ENCODE results near the gene CNTNAP5.

Gene CNTNAP5

DNA sequence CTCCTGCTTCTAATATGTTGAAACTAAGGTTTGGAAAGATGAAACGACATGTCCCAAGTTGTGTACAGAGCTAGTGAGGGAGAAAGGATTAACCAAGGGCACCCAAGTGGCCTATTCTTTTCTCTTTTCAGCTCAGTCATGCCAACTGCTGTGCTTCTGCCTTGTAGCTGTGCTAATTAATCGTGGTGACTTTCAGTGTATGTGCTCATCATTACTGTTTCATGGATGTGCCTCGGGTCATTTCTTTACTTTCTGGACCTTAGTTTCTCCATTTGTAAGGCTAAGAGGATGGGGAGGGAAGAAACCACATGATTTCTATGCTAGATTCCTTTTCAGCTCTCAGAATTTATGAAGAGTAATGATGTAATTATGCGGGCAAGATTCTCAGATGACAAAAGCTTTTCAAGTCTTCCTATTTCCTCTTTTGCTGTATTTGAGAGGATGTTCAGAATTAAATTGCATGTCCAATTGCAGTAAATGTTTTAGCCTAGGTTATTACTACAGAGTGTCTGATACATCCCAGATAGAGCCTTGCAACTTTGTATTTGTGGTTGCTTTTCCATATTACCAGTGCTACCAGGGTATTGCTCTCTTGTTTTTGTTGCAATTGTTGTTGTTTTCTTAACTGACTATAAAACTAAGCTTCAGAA, 621.2 kb downstream of the CNTNAP5 start:
- Histone ChIP-seq H3K79me2 (ENCODE audit: low read length) (no peaks in the 10 kb centered on the region), H3K4me1 (ENCODE audit: low read length) (no peaks in the 10 kb centered on the region), H3K27ac (ENCODE audit: low read length) (no peak overlapping the region), H3K9me3 (replicated peaks; ENCODE audit: insufficient read depth, low read length) (no peaks in the 10 kb centered on the region), H3F3A (ENCODE audit: insufficient read depth, low read length) (no peaks in the 10 kb centered on the region), H3K9ac (ENCODE audit: low read length) (no peak overlapping the region), H4K20me1 (ENCODE audit: insufficient read depth, low read length) (no peaks in the 10 kb centered on the region), H2AFZ (ENCODE audit: low read length) (no peak overlapping the region), H3K27me3 (replicated peaks; ENCODE audit: insufficient read depth, low read length) (no peaks in the 10 kb centered on the region), H3K4me3 (ENCODE audit: low read length) (no peak overlapping the region), H3K36me3 (replicated peaks; ENCODE audit: insufficient read depth, low read length) (no peaks in the 10 kb centered on the region), H3K9me2 (replicated peaks; ENCODE audit: insufficient read depth, low read length) (no peaks in the 10 kb centered on the region), H3K4me2 (ENCODE audit: low read depth, low read length) (no peak overlapping the region)
- DNase-seq = no peak
- no peak for TF ChIP-seq EZH2phosphoT487 (IDR thresholded peaks at IDR 0.05; ENCODE audit: low read length)
- TF ChIP-seq, protein P1, sequence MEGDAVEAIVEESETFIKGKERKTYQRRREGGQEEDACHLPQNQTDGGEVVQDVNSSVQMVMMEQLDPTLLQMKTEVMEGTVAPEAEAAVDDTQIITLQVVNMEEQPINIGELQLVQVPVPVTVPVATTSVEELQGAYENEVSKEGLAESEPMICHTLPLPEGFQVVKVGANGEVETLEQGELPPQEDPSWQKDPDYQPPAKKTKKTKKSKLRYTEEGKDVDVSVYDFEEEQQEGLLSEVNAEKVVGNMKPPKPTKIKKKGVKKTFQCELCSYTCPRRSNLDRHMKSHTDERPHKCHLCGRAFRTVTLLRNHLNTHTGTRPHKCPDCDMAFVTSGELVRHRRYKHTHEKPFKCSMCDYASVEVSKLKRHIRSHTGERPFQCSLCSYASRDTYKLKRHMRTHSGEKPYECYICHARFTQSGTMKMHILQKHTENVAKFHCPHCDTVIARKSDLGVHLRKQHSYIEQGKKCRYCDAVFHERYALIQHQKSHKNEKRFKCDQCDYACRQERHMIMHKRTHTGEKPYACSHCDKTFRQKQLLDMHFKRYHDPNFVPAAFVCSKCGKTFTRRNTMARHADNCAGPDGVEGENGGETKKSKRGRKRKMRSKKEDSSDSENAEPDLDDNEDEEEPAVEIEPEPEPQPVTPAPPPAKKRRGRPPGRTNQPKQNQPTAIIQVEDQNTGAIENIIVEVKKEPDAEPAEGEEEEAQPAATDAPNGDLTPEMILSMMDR (IDR thresholded peaks at IDR 0.05; ENCODE audit: low read length) = no peak
- no peak for TF ChIP-seq EZH2 (optimal IDR thresholded peaks at IDR 0.05; ENCODE audit: low read depth, low read length)

DNA sequence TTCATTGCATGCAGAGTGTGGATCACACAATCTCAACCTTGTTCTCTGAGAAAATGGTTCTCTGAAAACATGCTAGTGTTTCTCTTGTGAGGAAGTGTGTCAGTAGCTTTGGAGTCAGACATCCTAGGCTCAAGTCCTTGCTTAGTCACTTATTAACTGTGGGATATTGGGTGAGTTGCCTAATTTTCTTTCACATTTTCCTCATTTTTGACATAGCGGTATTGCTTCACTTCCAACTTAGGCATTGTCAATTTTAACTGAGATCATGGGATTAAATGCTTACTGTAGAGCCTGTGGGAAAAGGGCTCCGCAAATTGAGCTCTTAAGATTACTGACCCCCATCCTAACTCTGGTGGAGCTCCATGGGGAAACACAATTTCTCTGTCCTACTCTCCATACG, 622.2 kb downstream of the CNTNAP5 start:
- Histone ChIP-seq H3K27ac (ENCODE audit: low read length) (no peak overlapping the region), H3K9me3 (replicated peaks; ENCODE audit: insufficient read depth, low read length) (no peaks in the 10 kb centered on the region), H3K79me2 (ENCODE audit: low read length) (no peaks in the 10 kb centered on the region)

DNA sequence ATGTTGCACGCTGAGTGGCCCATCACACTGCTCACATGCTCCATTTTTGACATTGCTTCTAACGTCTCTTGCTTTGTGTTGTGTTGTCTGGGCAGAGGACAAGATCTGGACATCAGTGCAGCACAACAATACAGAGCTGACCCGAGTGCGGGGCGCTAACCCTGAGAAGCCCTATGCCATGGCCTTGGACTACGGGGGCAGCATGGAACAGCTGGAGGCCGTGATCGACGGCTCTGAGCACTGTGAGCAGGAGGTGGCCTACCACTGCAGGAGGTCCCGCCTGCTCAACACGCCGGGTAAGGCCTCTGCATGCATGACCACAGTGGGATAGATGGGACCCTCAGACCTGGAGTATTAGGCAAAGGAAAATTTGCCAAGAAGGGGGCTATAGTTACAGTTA, 622.6 kb downstream of the CNTNAP5 start:
- H3K9me3 ChIP-seq (replicated peaks; ENCODE audit: insufficient read depth, low read length) = no peaks in the 10 kb centered on the region
- H3K27ac ChIP-seq (ENCODE audit: low read length) = no peak overlapping the region
- no peaks in the 10 kb centered on the region for H3K27me3 ChIP-seq (replicated peaks; ENCODE audit: insufficient read depth, low read length)
- no peaks in the 10 kb centered on the region for H3K79me2 ChIP-seq (ENCODE audit: low read length)
- no peak overlapping the region for H3K4me2 ChIP-seq (ENCODE audit: low read depth, low read length)
- no peak overlapping the region for H3K4me3 ChIP-seq (ENCODE audit: low read length)
- H3K9ac ChIP-seq (ENCODE audit: low read length) = no peak overlapping the region
- DNase-seq = no peak
- no peaks in the 10 kb centered on the region for H3K36me3 ChIP-seq (replicated peaks; ENCODE audit: insufficient read depth, low read length)
- no peaks in the 10 kb centered on the region for H3K9me2 ChIP-seq (replicated peaks; ENCODE audit: insufficient read depth, low read length)
- H4K20me1 ChIP-seq (ENCODE audit: insufficient read depth, low read length) = no peaks in the 10 kb centered on the region
- no peaks in the 10 kb centered on the region for H3K4me1 ChIP-seq (ENCODE audit: low read length)
- H3F3A ChIP-seq (ENCODE audit: insufficient read depth, low read length) = no peaks in the 10 kb centered on the region
- H2AFZ ChIP-seq (ENCODE audit: low read length) = no peak overlapping the region
- TF ChIP-seq EZH2phosphoT487 (IDR thresholded peaks at IDR 0.05; ENCODE audit: low read length) (no peak), EZH2 (optimal IDR thresholded peaks at IDR 0.05; ENCODE audit: low read depth, low read length) (no peak)
- TF ChIP-seq, protein P1 (IDR thresholded peaks at IDR 0.05; ENCODE audit: low read length) = no peak

More for the DNA sequence above, 622.2 kb downstream of the CNTNAP5 start:
- Histone ChIP-seq H2AFZ (ENCODE audit: low read length) (no peak overlapping the region), H3K9me2 (replicated peaks; ENCODE audit: insufficient read depth, low read length) (no peaks in the 10 kb centered on the region), H4K20me1 (ENCODE audit: insufficient read depth, low read length) (no peaks in the 10 kb centered on the region), H3K4me2 (ENCODE audit: low read depth, low read length) (no peak overlapping the region), H3K4me3 (ENCODE audit: low read length) (no peak overlapping the region), H3F3A (ENCODE audit: insufficient read depth, low read length) (no peaks in the 10 kb centered on the region), H3K4me1 (ENCODE audit: low read length) (no peaks in the 10 kb centered on the region), H3K9ac (ENCODE audit: low read length) (no peak overlapping the region), H3K36me3 (replicated peaks; ENCODE audit: insufficient read depth, low read length) (no peaks in the 10 kb centered on the region), H3K27me3 (replicated peaks; ENCODE audit: insufficient read depth, low read length) (no peaks in the 10 kb centered on the region)
- DNase-seq = no peak
- TF ChIP-seq, protein P1 (IDR thresholded peaks at IDR 0.05; ENCODE audit: low read length) = no peak
- TF ChIP-seq EZH2phosphoT487 (IDR thresholded peaks at IDR 0.05; ENCODE audit: low read length) (no peak), EZH2 (optimal IDR thresholded peaks at IDR 0.05; ENCODE audit: low read depth, low read length) (no peak)

All from MM.1S (cell line).